H7 (cell line): Measurements from ENCODE around the gene UBE2K. TPM values are rescaled to one million over a fixed set of nuclear protein-coding genes. Genes with fewer than 3 reads are reported as not detected.

Experiments used
- DNase-seq: peaks from one replicate; pipeline ENCODE4 v3.0.0; 2012
- H3K27me3 ChIP-seq: 2 replicates; pipeline ENCODE4 v1.6.0; 2011; ENCODE audit warnings: mild to moderate bottlenecking, low read length; ENCODE audit not compliant: control insufficient read depth, insufficient read depth
- H3K36me3 ChIP-seq: replicated peaks from 2 replicates; pipeline ENCODE4 v1.5.1; 2011; ENCODE audit warnings: low read length; ENCODE audit not compliant: control insufficient read depth, insufficient read depth
- H3K4me3 ChIP-seq: 2 replicates; pipeline ENCODE4 v1.5.1; 2011; ENCODE audit warnings: low read depth, mild to moderate bottlenecking, control low read depth, low read length, moderate library complexity; ENCODE audit not compliant: insufficient read depth
- total RNA-seq: library from RNA; depleted of rRNA; stranded (reverse); fragments of >200 nt; shearing (Covaris generic); gene quantifications from 2 replicates; pipeline ENCODE4 v1.2.3, GENCODE V29; 2014; rRNA removed

The UBE2K gene
- total RNA-seq, 1 experiment from 2014 or later: 26.4 TPM

DNA sequence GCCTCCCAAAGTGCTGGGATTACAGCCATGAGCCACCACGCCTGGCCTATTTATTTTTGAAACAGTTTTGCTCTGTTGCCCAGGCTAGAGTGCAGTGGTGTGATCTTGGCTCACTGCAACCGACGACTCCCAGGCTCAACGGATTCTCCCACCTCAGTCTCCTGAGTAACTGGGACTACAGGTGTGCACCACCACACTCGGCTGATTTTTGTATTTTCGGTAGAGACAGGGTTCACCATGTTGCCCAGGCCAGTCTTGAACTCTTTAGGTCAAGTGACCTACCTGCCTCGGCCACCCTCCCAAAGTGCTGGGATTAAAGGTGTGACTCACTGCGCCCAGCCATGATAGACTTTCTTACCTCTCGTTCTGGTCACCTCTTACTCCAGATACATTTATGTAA, 124.0 kb downstream of the UBE2K start:
- Histone ChIP-seq H3K4me3 (no peak overlapping the region), H3K36me3 (peaks cover 4% of the 10 kb centered on the region), H3K27me3 (no peaks in the 10 kb centered on the region)
- no peak for DNase-seq

DNA sequence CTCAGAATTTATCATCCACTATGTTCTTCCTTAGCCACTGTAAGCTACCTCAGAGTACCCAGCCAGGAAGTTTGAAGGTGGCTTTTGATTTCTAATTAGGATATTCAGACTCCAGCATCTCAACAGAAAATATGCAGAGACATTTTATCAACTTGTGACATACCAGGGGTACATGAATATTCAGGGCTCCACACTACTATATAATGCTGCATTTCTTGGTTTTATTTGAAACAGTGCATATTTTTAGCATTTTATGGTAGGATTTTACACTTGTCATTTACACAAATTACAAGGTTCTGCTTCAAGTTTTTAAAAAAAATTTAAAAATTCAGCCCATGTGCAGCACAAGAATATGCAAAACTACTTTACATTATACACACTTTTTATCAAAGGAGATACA, 124.7 kb downstream of the UBE2K start:
- DNase-seq: no peak
- Histone ChIP-seq H3K4me3 (no peak overlapping the region), H3K27me3 (no peaks in the 10 kb centered on the region), H3K36me3 (peaks cover 5% of the 10 kb centered on the region)

DNA sequence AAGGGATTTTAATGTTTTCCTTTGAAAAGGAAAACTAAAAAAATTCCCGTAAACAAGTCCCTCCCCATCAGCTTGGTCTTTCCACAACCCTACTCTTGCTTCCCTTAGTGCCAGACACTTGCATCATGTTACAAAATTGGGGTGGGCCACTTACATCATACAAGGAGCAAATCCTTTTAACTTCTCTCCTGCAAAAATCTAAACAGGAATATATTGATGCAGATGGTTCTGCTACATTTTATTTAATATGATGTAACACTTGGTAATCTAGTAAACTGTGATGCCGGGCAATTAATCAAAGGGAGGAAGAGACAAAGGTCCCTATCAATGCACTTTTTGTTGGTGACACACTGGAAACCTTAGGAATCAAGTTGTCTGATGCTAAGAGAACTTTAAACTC, 125.3 kb downstream of the UBE2K start:
- no peaks in the 10 kb centered on the region for H3K27me3 ChIP-seq
- DNase-seq: no peak
- peaks cover 5% of the 10 kb centered on the region for H3K36me3 ChIP-seq
- no peak overlapping the region for H3K4me3 ChIP-seq

DNA sequence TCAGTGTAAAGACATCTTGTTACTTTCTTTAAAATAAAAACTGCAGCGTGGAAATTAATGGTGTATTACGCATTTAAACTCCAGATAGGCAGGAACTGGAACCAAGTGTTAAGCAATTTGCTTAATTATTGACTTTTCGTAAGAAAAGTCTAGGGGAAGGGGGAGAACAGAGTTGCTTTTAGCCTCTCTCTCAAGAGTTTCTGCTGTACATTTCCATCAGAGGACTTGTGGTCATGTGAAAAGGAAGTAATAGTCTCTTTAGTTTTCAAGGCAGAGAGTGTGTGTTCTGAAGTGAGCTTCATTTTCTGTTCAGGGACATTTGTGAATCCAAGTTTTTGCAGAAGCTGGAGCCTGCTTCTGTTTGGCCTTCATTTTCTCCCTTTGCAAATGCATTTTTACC, 127.2 kb downstream of the UBE2K start:
- H3K4me3 ChIP-seq: no peak overlapping the region
- no peak for DNase-seq
- peaks cover 7% of the 10 kb centered on the region for H3K36me3 ChIP-seq
- no peaks in the 10 kb centered on the region for H3K27me3 ChIP-seq

DNA sequence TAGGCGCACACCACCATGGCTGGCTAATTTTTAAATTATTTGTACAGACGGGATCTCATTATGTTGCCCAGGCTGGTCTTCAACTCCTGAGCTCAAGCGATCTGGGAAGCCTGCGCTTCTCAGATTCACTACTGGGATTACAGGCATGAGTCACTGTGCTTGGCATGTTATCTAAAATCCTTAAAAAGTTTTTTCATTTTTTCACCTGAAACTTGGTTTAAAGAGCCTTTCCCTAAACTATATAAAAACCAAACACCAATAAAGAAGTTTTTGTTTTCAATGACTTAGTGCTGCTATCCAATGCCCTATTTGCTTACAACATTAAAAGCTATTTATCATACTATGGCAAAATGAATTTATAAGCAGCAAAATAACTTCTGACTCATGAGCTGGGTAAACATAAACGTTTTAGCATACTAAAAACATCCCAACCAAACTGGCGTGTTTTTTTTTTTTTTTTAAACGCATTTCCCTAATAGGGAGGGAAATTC, 127.8 kb downstream of the UBE2K start:
- H3K4me3 ChIP-seq: no peak overlapping the region
- DNase-seq: no peak
- H3K27me3 ChIP-seq: no peaks in the 10 kb centered on the region
- H3K36me3 ChIP-seq: peaks cover 7% of the 10 kb centered on the region

Other genes with a start within 250 kb of the UBE2K start
- gene RPL9, start 239.2 kb upstream of the UBE2K start, total RNA-seq: 1,441 and 1,920 TPM in 2 replicates
- gene LIAS, start 239.1 kb upstream of the UBE2K start, total RNA-seq: 18.4 and 28.1 TPM in 2 replicates
- gene UGDH, start 170.7 kb upstream of the UBE2K start, total RNA-seq: 38.4 and 38.7 TPM in 2 replicates
- gene SMIM14, start 59.3 kb upstream of the UBE2K start, total RNA-seq: 30.3 and 60.0 TPM in 2 replicates